ENCODE measurements around the gene MDC1. TPM values are rescaled to one million over a fixed set of nuclear protein-coding genes. Genes with fewer than 3 reads are reported as not detected.
A peak's percentile ranks its signal among the peaks of the same experiment; 100 is the strongest.

The MDC1 gene
- total and polyA plus RNA-seq, 2 of the 13 experiments (the other 11 are each of a cell fraction or from before 2014, with no cell fraction given): 8.4 to 14.0 TPM

- TF ChIP-seq, protein P1, sequence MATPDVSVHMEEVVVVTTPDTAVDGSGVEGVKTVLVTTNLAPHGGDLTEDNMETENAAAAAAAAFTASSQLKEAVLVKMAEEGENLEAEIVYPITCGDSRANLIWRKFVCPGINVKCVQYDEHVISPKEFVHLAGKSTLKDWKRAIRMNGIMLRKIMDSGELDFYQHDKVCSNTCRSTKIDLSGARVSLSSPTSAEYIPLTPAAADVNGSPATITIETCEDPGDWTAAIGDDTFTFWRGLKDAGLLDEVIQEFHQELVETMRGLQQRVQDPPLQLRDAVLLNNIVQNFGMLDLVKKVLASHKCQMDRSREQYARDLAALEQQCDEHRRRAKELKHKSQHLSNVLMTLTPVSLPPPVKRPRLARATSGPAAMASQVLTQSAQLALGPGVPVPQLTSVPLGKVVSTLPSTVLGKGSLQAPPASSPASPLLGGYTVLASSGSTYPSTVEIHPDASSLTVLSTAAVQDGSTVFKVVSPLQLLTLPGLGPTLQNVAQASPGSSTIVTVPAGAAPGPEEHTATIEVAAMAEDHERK (CRISPR knock-in tag; IDR thresholded peaks at IDR 0.05; ENCODE audit: low read depth): peak; percentile 43; the same call in 1 of the 2 replicates
- no peak for TF ChIP-seq TCF12 (IDR thresholded peaks at IDR 0.05)
- no peak for TF ChIP-seq TCF12 (CRISPR knock-in tag; IDR thresholded peaks at IDR 0.05)
- no peak for TF ChIP-seq ZNF354B (CRISPR knock-in tag; IDR thresholded peaks at IDR 0.05)
- TF ChIP-seq HHEX (CRISPR knock-in tag; IDR thresholded peaks at IDR 0.05): no peak
- no peak; the same call in 1 of the 2 replicates for TF ChIP-seq ZZZ3 (CRISPR knock-in tag; IDR thresholded peaks at IDR 0.05; ENCODE audit: borderline replicate concordance)
- TF ChIP-seq HMG20B (CRISPR knock-in tag; conservative IDR thresholded peaks at IDR 0.05): no peak; the same call in 1 of the 2 replicates
- TF ChIP-seq ZNF382 (CRISPR knock-in tag; IDR thresholded peaks at IDR 0.05; ENCODE audit: borderline replicate concordance): no peak
- TF ChIP-seq TARDBP (CRISPR knock-in tag; IDR thresholded peaks at IDR 0.05): peak; percentile 84
- TF ChIP-seq, protein P2, sequence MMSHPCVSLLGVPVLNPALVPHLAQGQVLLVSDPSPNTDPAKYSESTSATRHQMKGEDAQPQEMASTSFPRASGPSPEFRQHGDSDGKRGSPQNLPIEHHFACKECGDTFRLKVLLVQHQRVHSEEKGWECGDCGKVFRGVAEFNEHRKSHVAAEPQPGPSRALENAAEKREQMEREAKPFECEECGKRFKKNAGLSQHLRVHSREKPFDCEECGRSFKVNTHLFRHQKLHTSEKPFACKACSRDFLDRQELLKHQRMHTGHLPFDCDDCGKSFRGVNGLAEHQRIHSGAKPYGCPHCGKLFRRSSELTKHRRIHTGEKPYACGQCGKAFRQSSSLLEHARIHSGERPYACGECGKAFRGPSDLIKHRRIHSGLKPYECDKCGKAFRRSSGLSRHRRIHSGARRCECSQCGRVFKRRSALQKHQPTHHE (CRISPR knock-in tag; IDR thresholded peaks at IDR 0.05; ENCODE audit: borderline replicate concordance): no peak; the same call in 1 of the 2 replicates
- TF ChIP-seq ZNF253 (CRISPR knock-in tag; IDR thresholded peaks at IDR 0.05; ENCODE audit: borderline replicate concordance): no peak
- no peak for TF ChIP-seq FOXM1 (CRISPR knock-in tag; IDR thresholded peaks at IDR 0.05)
- peak; percentile 70 for TF ChIP-seq ADNP (CRISPR knock-in tag; IDR thresholded peaks at IDR 0.05)
- TF ChIP-seq, protein P3, sequence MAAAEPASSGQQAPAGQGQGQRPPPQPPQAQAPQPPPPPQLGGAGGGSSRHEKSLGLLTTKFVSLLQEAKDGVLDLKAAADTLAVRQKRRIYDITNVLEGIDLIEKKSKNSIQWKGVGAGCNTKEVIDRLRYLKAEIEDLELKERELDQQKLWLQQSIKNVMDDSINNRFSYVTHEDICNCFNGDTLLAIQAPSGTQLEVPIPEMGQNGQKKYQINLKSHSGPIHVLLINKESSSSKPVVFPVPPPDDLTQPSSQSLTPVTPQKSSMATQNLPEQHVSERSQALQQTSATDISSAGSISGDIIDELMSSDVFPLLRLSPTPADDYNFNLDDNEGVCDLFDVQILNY (CRISPR knock-in tag; conservative IDR thresholded peaks at IDR 0.05): no peak
- peak; percentile 93 for TF ChIP-seq THAP11 (CRISPR knock-in tag; IDR thresholded peaks at IDR 0.05)
- TF ChIP-seq TCF7 (IDR thresholded peaks at IDR 0.05; ENCODE audit: low read depth): no peak
- peak; percentile 85; the same call in 1 of the 2 replicates for TF ChIP-seq ELF4 (CRISPR knock-in tag; IDR thresholded peaks at IDR 0.05; ENCODE audit: borderline replicate concordance)
- no peak for TF ChIP-seq ARNTL (CRISPR knock-in tag; IDR thresholded peaks at IDR 0.05)
- TF ChIP-seq TMF1 (CRISPR knock-in tag; IDR thresholded peaks at IDR 0.05; ENCODE audit: low read depth): peak; percentile 54; the same call in 1 of the 2 replicates
- peak; percentile 41; the same call in 1 of the 2 replicates for TF ChIP-seq HIC2 (CRISPR knock-in tag; IDR thresholded peaks at IDR 0.05; ENCODE audit: low read depth)
- TF ChIP-seq TRIM24 (CRISPR knock-in tag; IDR thresholded peaks at IDR 0.05): no peak
- peak; percentile 74; the same call in 1 of the 2 replicates for TF ChIP-seq KDM5B (CRISPR knock-in tag; IDR thresholded peaks at IDR 0.05; ENCODE audit: borderline replicate concordance)
- TF ChIP-seq, protein P4, sequence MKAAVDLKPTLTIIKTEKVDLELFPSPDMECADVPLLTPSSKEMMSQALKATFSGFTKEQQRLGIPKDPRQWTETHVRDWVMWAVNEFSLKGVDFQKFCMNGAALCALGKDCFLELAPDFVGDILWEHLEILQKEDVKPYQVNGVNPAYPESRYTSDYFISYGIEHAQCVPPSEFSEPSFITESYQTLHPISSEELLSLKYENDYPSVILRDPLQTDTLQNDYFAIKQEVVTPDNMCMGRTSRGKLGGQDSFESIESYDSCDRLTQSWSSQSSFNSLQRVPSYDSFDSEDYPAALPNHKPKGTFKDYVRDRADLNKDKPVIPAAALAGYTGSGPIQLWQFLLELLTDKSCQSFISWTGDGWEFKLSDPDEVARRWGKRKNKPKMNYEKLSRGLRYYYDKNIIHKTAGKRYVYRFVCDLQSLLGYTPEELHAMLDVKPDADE (CRISPR knock-in tag; IDR thresholded peaks at IDR 0.05): no peak
- no peak for TF ChIP-seq HNRNPK (IDR thresholded peaks at IDR 0.05; ENCODE audit: low read depth, low read length, poor library complexity, severe bottlenecking)
Observed at GRCh38 chr6:30672445-30673253, 44.4 kb downstream of the MDC1 start, which contains the start of gene DHX16 (continued).

Data from HepG2 (cell line).